Naive thymus-derived CD8-positive, alpha-beta T cell (primary cell): ENCODE results near the gene PPP1R16B. TPM values are rescaled to one million over a fixed set of nuclear protein-coding genes. Genes with fewer than 3 reads are reported as not detected.

Source experiments
- ATAC-seq, 2 donors: fragments of 150-1000 bp; cut with Tn5 transposase in 1 of 2; sonication (Bioruptor Pico), chemical (Tn5 transposase) in 1 of 2; 1 replicate in 1 of 2; 2 replicates in 1 of 2; pipeline ENCODE4 v1.10.0; 2021; ENCODE audit warnings: mild to moderate bottlenecking in 2 of 2, moderate library complexity in 2 of 2
- POLR2A ChIA-PET: fragments of 350-600 bp; sonication (Branson Sonifier 250); formaldehyde crosslinking; loops from one replicate; lab custom pipeline; 2021; ENCODE audit warnings: antibody characterized with exemption; lab: Charles Lee
- DNase-seq, 10 donors: peaks; one replicate each; pipeline versions ENCODE4 v3.0.0 to v3.0.0-alpha.2; 2020 to 2022
- H3K27ac Mint-ChIP-seq, 10 donors: one replicate each; pipeline ENCODE4 v1.8.0; 2020 to 2022; ENCODE audit warnings: mild to moderate bottlenecking in 10 of 10, mixed read lengths in 10 of 10, moderate library complexity in 4 of 10, inconsistent platforms in 1 of 10
- H3K27me3 Mint-ChIP-seq, 5 donors: one replicate each; pipeline ENCODE4 v1.8.0; 2021 to 2022; ENCODE audit warnings: mixed read lengths in 5 of 5
- H3K36me3 Mint-ChIP-seq, 3 donors: one replicate each; pipeline ENCODE4 v1.8.0; 2020 to 2022; ENCODE audit warnings: mixed read lengths in 3 of 3, mild to moderate bottlenecking in 2 of 3, inconsistent platforms in 1 of 3
- H3K4me1 Mint-ChIP-seq, 4 donors: one replicate each; pipeline ENCODE4 v1.8.0; 2021 to 2022; ENCODE audit warnings: mixed read lengths in 4 of 4
- H3K4me3 Mint-ChIP-seq, 10 donors: one replicate each; pipeline ENCODE4 v1.8.0; 2020 to 2022; ENCODE audit warnings: mild to moderate bottlenecking in 10 of 10, mixed read lengths in 10 of 10, moderate library complexity in 6 of 10, inconsistent platforms in 1 of 10
- H3K9me3 Mint-ChIP-seq, 9 donors: one replicate each; pipeline ENCODE4 v1.8.0; 2020 to 2022; ENCODE audit warnings: mixed read lengths in 9 of 9, mild to moderate bottlenecking in 3 of 9, inconsistent platforms in 1 of 9, moderate library complexity in 1 of 9
- polyA plus RNA-seq, 3 donors: library from polyadenylated mRNA; unstranded; fragments of 300-500 nt; fragmentation: Illumina TruSeq; gene quantifications; one replicate each; pipeline ENCODE4 v1.2.3, GENCODE V29; 2021
- total RNA-seq, 8 experiments: library from RNA in 2 of 8; stranded (reverse) in 2 of 8; gene quantifications; one replicate each; pipeline ENCODE4 v1.2.3 and lab custom pipeline; 2021 to 2026

Gene PPP1R16B
- total and polyA plus RNA-seq, 5 experiments from 2014 or later, result 9.7 to 33.6 (median 15.6) TPM

DNA sequence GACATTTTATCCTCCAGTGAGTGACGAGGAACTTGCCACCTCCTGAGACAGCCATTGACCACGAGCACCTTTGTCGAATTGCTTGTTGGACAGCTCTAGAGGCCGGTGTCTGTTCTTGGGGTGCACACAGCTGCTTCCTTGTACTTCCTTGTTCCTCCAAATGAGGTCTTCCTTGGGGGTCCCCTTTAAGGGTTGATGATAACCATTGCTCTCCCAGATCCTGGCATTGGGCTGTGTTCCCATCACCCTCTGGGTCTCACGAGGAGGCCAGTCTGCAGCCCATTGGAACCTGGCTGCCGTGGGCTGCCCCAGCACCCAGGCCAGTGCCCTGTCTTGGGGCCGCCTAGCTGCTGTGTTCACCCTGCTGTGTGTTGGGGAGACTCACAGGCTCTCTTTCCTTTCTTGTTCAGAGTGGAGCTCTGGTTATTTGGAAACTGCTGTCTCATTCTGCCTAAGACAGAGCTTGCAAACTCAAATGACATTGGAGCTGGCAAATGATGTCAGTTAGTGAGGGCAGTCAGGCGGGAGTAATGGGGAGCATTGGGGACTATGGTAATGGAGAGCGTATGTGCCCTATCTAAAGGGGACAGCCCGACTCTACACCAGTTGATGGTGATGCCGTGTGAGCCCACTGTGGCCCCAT, 25.7 kb downstream of the PPP1R16B start:
- POLR2A ChIA-PET, result no interaction called here
- Mint-ChIP-seq H3K4me1 (peaks cover 40 to 82% (median 72%) of the 10 kb centered on the region in 4 donors), H3K9me3 (no peaks in the 10 kb centered on the region), H3K27me3 (no peaks in the 10 kb centered on the region), H3K4me3 (peak overlapping the region in 1 of 10 donors; percentile 38), H3K36me3 (peaks cover 0 to 18% (median 8%) of the 10 kb centered on the region in 3 donors), H3K27ac (peak overlapping the region in 8 of 10 donors; percentile 28 to 85 (median 62))
- ATAC-seq, result no peak
- peak in 1 of 10 donors; percentile 8 for DNase-seq

- H3K4me1 Mint-ChIP-seq, result peaks cover 41 to 78% (median 64%) of the 10 kb centered on the region in 4 donors
- H3K4me3 Mint-ChIP-seq, result no peak overlapping the region
- peak overlapping the region in 9 of 10 donors; percentile 40 to 82 (median 56) for H3K27ac Mint-ChIP-seq
- no peaks in the 10 kb centered on the region for H3K9me3 Mint-ChIP-seq
- H3K36me3 Mint-ChIP-seq, result peaks cover 0 to 24% (median 12%) of the 10 kb centered on the region in 3 donors
- no peaks in the 10 kb centered on the region for H3K27me3 Mint-ChIP-seq
- DNase-seq (no peak), ATAC-seq (no peak)
- POLR2A ChIA-PET, result interaction anchor here (0.6 kb wide), 1 partner anchor 10 kb away, joined by 5 read pairs; no protein-coding TSS in a partner anchor
These were observed 26.6 kb downstream of the PPP1R16B start for GRCh38 chr20:38831995-38832620.

- Mint-ChIP-seq H3K27me3 (no peaks in the 10 kb centered on the region), H3K9me3 (no peaks in the 10 kb centered on the region), H3K4me1 (peaks cover 35 to 70% (median 52%) of the 10 kb centered on the region in 4 donors), H3K4me3 (peak overlapping the region in 8 of 10 donors; percentile 3 to 72 (median 41)), H3K27ac (peak overlapping the region; percentile 23 to 91 (median 74)), H3K36me3 (peaks cover 0 to 30% (median 10%) of the 10 kb centered on the region in 3 donors)
- ATAC-seq, result peak in 1 of 2 donors; percentile 13
- no peak for DNase-seq
- POLR2A ChIA-PET, result interaction anchor here (1.0 to 1.6 kb wide), 2 partner anchors 28 to 42 kb away, joined by 3 to 7 read pairs; partner anchors contain the start of gene PPP1R16B
These were observed 27.8 kb downstream of the PPP1R16B start for GRCh38 chr20:38833154-38833856.

DNA sequence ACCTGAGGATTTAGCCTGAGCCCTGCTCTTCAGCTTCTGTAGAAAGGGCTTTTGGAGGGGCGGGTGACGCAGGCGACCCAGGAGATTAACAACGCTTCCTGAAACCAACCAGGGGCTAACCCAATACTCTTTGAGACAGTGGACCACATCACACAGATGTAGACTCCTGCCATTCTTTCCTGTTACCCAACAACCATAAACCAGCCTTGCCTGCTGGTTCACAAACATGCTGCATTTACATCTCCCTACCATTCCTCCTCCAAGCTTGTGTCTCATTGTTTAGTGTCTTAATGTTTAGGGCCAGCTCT, 28.3 kb downstream of the PPP1R16B start:
- Mint-ChIP-seq H3K27ac (peak overlapping the region; percentile 4 to 91 (median 74)), H3K4me1 (peaks cover 34 to 68% (median 47%) of the 10 kb centered on the region in 4 donors), H3K27me3 (no peaks in the 10 kb centered on the region), H3K9me3 (no peaks in the 10 kb centered on the region), H3K4me3 (peak overlapping the region in 7 of 10 donors; percentile 5 to 72 (median 29)), H3K36me3 (peaks cover 0 to 33% (median 11%) of the 10 kb centered on the region in 3 donors)
- DNase-seq (peak in 7 of 10 donors; percentile 11 to 68 (median 32)), ATAC-seq (peak; percentile 82 to 94)
- POLR2A ChIA-PET, result interaction anchor here (0.5 to 1.6 kb wide), 4 partner anchors 11 to 72 kb away, joined by 3 to 7 read pairs (median 4); partner anchors contain the start of gene PPP1R16B

DNA sequence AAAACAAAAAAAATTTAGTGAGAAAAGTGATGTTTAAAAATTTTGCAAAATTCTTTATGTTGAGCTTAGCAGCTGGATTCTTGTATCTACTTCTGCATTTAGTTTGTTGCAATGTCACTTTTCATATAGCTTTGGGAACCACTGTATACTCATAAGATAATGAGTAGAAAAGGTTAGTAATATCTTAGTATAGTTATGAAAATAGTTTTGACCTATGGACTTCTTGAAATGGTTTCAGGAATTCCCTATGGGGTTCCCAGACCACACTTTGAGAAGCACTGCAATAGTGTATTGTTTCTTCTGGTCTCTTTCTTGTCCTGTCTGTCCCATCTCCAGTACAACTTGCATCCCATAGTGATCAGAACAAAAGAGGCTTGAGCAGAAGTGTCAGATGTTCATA, 29.4 kb downstream of the PPP1R16B start:
- H3K36me3 Mint-ChIP-seq, result peaks cover 0 to 35% (median 13%) of the 10 kb centered on the region in 3 donors
- peaks cover 26 to 68% (median 46%) of the 10 kb centered on the region in 4 donors for H3K4me1 Mint-ChIP-seq
- H3K27me3 Mint-ChIP-seq, result no peaks in the 10 kb centered on the region
- POLR2A ChIA-PET, result interaction anchor here (0.6 to 1.6 kb wide), 4 partner anchors 12 to 167 kb away, joined by 3 to 7 read pairs (median 4); no protein-coding TSS in a partner anchor
- H3K27ac Mint-ChIP-seq, result peak overlapping the region in 3 of 10 donors; percentile 31 to 55 (median 49)
- no peaks in the 10 kb centered on the region for H3K9me3 Mint-ChIP-seq
- ATAC-seq (no peak), DNase-seq (no peak)
- H3K4me3 Mint-ChIP-seq, result peak overlapping the region in 1 of 10 donors; percentile 46

DNA sequence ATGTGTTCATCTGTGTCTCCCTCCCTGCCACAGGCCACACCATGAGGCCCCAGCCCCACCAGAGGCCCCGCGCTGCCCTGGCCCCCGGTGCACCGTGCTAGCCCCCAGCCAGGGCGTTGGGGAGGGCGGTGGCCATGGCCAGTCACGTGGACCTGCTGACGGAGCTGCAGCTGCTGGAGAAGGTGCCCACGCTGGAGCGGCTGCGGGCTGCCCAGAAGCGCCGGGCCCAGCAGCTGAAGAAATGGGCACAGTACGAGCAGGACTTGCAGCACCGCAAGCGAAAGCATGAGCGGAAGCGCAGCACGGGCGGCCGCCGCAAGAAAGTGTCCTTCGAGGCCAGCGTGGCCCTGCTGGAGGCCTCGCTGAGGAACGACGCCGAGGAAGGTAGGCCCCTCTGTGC, 30.3 kb downstream of the PPP1R16B start:
- Mint-ChIP-seq H3K9me3 (no peaks in the 10 kb centered on the region), H3K4me3 (no peak overlapping the region), H3K27me3 (no peaks in the 10 kb centered on the region), H3K4me1 (peaks cover 27 to 68% (median 48%) of the 10 kb centered on the region in 4 donors), H3K27ac (peak overlapping the region in 1 of 10 donors; percentile 33), H3K36me3 (peaks cover 3 to 33% (median 13%) of the 10 kb centered on the region in 3 donors)
- DNase-seq, result no peak
- no peak for ATAC-seq
- POLR2A ChIA-PET, result interaction anchor here (0.6 to 1.1 kb wide), 2 partner anchors 30 to 70 kb away, joined by 4 to 5 read pairs; partner anchors contain the start of gene PPP1R16B

DNA sequence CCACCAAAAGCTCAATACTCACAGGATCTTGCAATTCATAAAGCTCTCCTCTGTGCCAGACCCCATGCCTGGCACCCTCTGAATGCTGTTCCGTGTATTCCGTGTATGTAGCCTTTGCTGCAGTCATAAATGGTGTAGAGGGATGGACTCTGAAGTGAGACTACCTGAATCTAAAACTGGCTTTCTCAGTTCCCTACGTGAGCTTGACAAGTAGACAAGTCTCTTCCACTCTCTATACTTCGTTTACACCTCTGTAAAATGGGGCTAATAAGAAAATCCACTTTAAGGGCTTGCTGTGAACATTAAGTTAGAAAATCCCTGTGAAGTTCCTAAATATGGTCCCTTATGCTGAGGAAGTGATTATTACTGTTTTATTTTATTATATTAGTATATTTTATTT, 31.5 kb downstream of the PPP1R16B start:
- no peaks in the 10 kb centered on the region for H3K27me3 Mint-ChIP-seq
- no peak for ATAC-seq
- DNase-seq, result no peak
- no peaks in the 10 kb centered on the region for H3K9me3 Mint-ChIP-seq
- no peak overlapping the region for H3K4me3 Mint-ChIP-seq
- H3K4me1 Mint-ChIP-seq, result peaks cover 23 to 68% (median 48%) of the 10 kb centered on the region in 4 donors
- POLR2A ChIA-PET, result interaction anchor here (0.8 to 1.1 kb wide), 2 partner anchors 32 to 37 kb away, joined by 4 read pairs; partner anchors contain the start of gene PPP1R16B
- H3K27ac Mint-ChIP-seq, result peak overlapping the region in 3 of 10 donors; percentile 18 to 47 (median 34)
- H3K36me3 Mint-ChIP-seq, result peaks cover 3 to 30% (median 13%) of the 10 kb centered on the region in 3 donors

- Mint-ChIP-seq H3K4me1 (peaks cover 17 to 70% (median 50%) of the 10 kb centered on the region in 4 donors), H3K27ac (peak overlapping the region in 1 of 10 donors; percentile 65), H3K4me3 (no peak overlapping the region), H3K27me3 (no peaks in the 10 kb centered on the region), H3K9me3 (no peaks in the 10 kb centered on the region), H3K36me3 (peaks cover 3 to 27% (median 13%) of the 10 kb centered on the region in 3 donors)
- POLR2A ChIA-PET, result no interaction called here
- no peak for ATAC-seq
- DNase-seq, result no peak
These were observed 32.8 kb downstream of the PPP1R16B start for GRCh38 chr20:38838326-38838725.

- peaks cover 10 to 71% (median 49%) of the 10 kb centered on the region in 4 donors for H3K4me1 Mint-ChIP-seq
- H3K27ac Mint-ChIP-seq, result peak overlapping the region in 7 of 10 donors; percentile 37 to 98 (median 62)
- H3K9me3 Mint-ChIP-seq, result peaks cover 0 to 1% (median 0%) of the 10 kb centered on the region in 9 donors
- H3K4me3 Mint-ChIP-seq, result peak overlapping the region in 3 of 10 donors; percentile 27 to 80 (median 40)
- H3K36me3 Mint-ChIP-seq, result peaks cover 3 to 27% (median 13%) of the 10 kb centered on the region in 3 donors
- POLR2A ChIA-PET, result interaction anchor here (2.9 kb wide), 1 partner anchor 36 kb away, joined by 13 read pairs; no protein-coding TSS in a partner anchor
- ATAC-seq (no peak), DNase-seq (no peak)
- H3K27me3 Mint-ChIP-seq, result no peaks in the 10 kb centered on the region
These were observed 34.1 kb downstream of the PPP1R16B start for GRCh38 chr20:38839563-38839962.

DNA sequence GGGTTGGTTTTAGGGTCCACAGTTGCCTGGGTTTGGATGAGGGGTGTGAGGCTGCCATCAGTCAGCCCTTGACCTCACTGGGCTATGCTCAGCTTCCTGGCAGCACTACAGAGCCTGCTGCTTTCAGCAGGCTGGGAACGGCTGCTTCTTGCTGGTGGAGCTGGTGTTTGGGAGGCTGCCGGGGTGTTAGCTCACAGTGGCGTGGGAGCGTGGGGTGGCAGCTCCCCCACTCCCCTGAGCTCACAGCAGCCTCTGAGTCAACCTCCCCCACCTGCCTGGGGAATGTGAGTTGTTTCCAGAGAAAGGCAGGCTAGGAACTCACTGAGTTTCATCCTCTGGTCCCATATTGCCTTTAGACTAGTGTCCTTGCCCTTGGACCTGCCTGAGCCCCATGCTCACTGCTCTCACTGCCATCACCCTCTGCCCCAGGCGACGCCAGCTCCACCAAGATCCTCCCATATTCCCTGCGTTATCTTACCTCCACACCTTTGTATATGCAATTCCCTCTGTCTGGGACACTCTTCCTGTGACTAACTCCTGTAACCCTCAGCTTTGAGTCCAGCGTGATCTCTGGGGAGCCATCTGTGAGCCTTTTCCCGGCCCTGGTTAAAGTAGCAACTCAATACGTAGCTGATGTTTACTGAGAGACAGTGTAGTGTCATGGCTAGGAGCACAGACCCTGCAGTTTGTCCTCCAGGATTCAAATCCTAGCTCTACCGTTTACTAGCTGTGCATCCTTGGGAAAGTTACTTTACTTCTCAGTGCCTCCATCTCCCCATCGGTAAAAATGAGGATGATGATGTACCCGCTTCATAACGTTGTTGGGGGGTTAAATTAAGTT, 34.8 kb downstream of the PPP1R16B start:
- POLR2A ChIA-PET, result interaction anchor here (0.6 to 2.9 kb wide), 4 partner anchors 13 to 41 kb away, joined by 3 to 13 read pairs (median 4); partner anchors contain the start of gene PPP1R16B
- peak in 1 of 10 donors; percentile 37 for DNase-seq
- H3K9me3 Mint-ChIP-seq, result peaks cover 0 to 1% (median 0%) of the 10 kb centered on the region in 9 donors
- ATAC-seq, result no peak
- peak overlapping the region; percentile 6 to 98 (median 89) for H3K27ac Mint-ChIP-seq
- H3K27me3 Mint-ChIP-seq, result no peaks in the 10 kb centered on the region
- H3K36me3 Mint-ChIP-seq, result peaks cover 3 to 27% (median 13%) of the 10 kb centered on the region in 3 donors
- peak overlapping the region in 5 of 10 donors; percentile 11 to 80 (median 42) for H3K4me3 Mint-ChIP-seq
- peaks cover 13 to 72% (median 54%) of the 10 kb centered on the region in 4 donors for H3K4me1 Mint-ChIP-seq

GRCh38 chr20:38840894-38841470, 35.5 kb downstream of the PPP1R16B start:
- POLR2A ChIA-PET, result interaction anchor here (0.6 to 2.9 kb wide), 3 partner anchors 12 to 36 kb away, joined by 3 to 13 read pairs (median 6); partner anchors contain the start of gene PPP1R16B
- no peaks in the 10 kb centered on the region for H3K27me3 Mint-ChIP-seq
- DNase-seq (peak in 1 of 10 donors; percentile 64), ATAC-seq (no peak)
- peaks cover 3 to 27% (median 13%) of the 10 kb centered on the region in 3 donors for H3K36me3 Mint-ChIP-seq
- peak overlapping the region; percentile 78 to 98 (median 90) for H3K27ac Mint-ChIP-seq
- H3K4me1 Mint-ChIP-seq, result peaks cover 20 to 79% (median 61%) of the 10 kb centered on the region in 4 donors
- peak overlapping the region in 5 of 10 donors; percentile 15 to 80 (median 42) for H3K4me3 Mint-ChIP-seq
- H3K9me3 Mint-ChIP-seq, result peaks cover 0 to 1% (median 0%) of the 10 kb centered on the region in 9 donors
